ENCODE data around the gene E2F8. TPM values are rescaled to one million over a fixed set of nuclear protein-coding genes. Genes with fewer than 3 reads are reported as not detected.

Gene E2F8
- total and polyA plus RNA-seq, 9 of the 15 experiments (the other 6 are each of a cell fraction or from before 2014, with no cell fraction given), result 6.9 to 23.6 (median 12.1) TPM

DNA sequence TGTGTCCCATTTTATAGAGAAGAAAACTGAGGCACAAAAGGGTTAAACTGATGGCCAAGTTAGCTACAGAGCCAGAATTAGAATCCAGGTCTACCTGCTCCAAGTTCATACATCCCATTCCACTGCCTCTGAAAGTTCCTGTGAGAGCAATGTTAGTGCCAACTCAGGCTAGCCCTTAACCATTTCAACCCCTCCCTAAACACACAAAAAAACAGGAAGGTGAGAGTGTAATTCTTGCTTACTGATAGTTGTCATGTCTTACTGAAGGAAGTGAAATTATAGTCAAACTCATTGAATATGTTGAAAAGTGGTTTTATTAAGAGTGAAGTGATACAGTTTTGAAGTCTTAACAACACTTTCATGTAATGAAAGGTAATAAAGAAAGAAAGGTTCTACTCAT lies 2.9 kb upstream of the E2F8 start:
- POLR2A ChIA-PET, result no interaction called here
- H3K9me3 ChIP-seq (replicated peaks; ENCODE audit: control insufficient read depth, insufficient read depth, low read depth, low read length), result no peaks in the 10 kb centered on the region
- CTCF ChIA-PET (ENCODE audit: low intra/inter-chr PET ratio), result interaction anchor here (0.7 kb wide), 1 partner anchor 1110 kb away, joined by 3 read pairs; no protein-coding TSS in a partner anchor
- H3K79me2 ChIP-seq (ENCODE audit: control insufficient read depth, insufficient read depth, low read length), result peaks cover 21% of the 10 kb centered on the region
- H3K27ac ChIP-seq (ENCODE audit: extremely low read depth, low read depth, low read length), result no peak overlapping the region
- H3K4me2 ChIP-seq (ENCODE audit: insufficient read depth, low read length), result no peak overlapping the region
- H4K20me1 ChIP-seq (replicated peaks; ENCODE audit: control insufficient read depth, insufficient read depth, low read length), result no peaks in the 10 kb centered on the region
- no peak for FAIRE-seq
- H2AFZ ChIP-seq (ENCODE audit: low read depth, low read length), result no peak overlapping the region
- peaks cover 8% of the 10 kb centered on the region for H3K36me3 ChIP-seq (ENCODE audit: control insufficient read depth, insufficient read depth, low read length)
- TF ChIP-seq RBM25 (IDR thresholded peaks at IDR 0.05; ENCODE audit: low read depth, low read length, severe bottlenecking) (peak; percentile 46), ZNF253 (CRISPR knock-in tag; conservative IDR thresholded peaks at IDR 0.05) (no peak), BCOR (IDR thresholded peaks at IDR 0.05) (peak; percentile 46; the same call in 1 of the 2 replicates)
- intact Hi-C loops (cut with micrococcal nuclease), result no loop called here
- H3K4me3 ChIP-seq, result no peak overlapping the region
- ATAC-seq, result no peak
- peaks cover 0 to 7% of the 10 kb centered on the region in 2 experiments; a peak in 2 of 5 replicates for H3K27me3 ChIP-seq (ENCODE audit: control insufficient read depth in 2 of 2, insufficient read depth in 2 of 2, low read length in 2 of 2)
- peaks cover 4 to 14% of the 10 kb centered on the region in 2 experiments; a peak in 3 of 5 replicates for H3K4me1 ChIP-seq (replicated peaks in 1 of 2; ENCODE audit: control insufficient read depth in 2 of 2, insufficient read depth in 2 of 2, low read length in 2 of 2)
- H3K9ac ChIP-seq (ENCODE audit: insufficient read depth in 1 of 2, low read depth in 2 of 2, low read length in 2 of 2), result no peak overlapping the region
- no TSS peak for BruUV-seq (replicated peaks)
- no peaks in the 10 kb centered on the region for H3K9me1 ChIP-seq (ENCODE audit: control insufficient read depth, insufficient read depth, low read length)
- in situ Hi-C loops (cut with MboI), result no loop called here
- DNase-seq (ENCODE audit: extremely low read depth in 1 of 4, low spot score in 3 of 4), result no peak

DNA sequence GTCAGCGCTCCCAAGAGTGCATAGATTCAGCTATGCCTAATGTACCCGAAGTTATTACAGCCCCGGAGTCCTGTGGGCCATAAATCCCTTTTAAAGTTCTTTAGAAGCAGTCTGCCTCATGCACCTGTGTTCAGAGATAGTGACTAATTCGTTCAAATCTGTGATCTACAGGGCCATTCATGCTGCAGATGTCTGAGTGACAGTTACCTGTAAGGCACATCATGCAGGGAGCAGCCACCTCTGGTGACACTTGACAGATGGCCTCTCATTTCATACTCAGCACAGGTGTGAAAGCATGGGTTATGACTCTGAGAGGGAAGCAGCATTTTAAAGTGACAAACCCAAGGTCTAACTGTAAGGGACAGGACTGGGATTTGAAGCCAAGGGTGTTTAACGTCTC lies 2.4 kb upstream of the E2F8 start:
- DNase-seq (ENCODE audit: extremely low read depth in 1 of 4, low spot score in 3 of 4), result no peak
- H3K4me1 ChIP-seq (replicated peaks in 1 of 2; ENCODE audit: control insufficient read depth in 2 of 2, insufficient read depth in 2 of 2, low read length in 2 of 2), result peaks cover 8 to 14% of the 10 kb centered on the region in 2 experiments; a peak in 3 of 5 replicates
- no peak overlapping the region for H3K4me2 ChIP-seq (ENCODE audit: insufficient read depth, low read length)
- H4K20me1 ChIP-seq (replicated peaks; ENCODE audit: control insufficient read depth, insufficient read depth, low read length), result no peaks in the 10 kb centered on the region
- peaks cover 13% of the 10 kb centered on the region for H3K36me3 ChIP-seq (ENCODE audit: control insufficient read depth, insufficient read depth, low read length)
- BruUV-seq (replicated peaks), result no TSS peak
- intact Hi-C loops (cut with micrococcal nuclease), result no loop called here
- peaks cover 0 to 7% of the 10 kb centered on the region in 2 experiments; a peak in 2 of 5 replicates for H3K27me3 ChIP-seq (ENCODE audit: control insufficient read depth in 2 of 2, insufficient read depth in 2 of 2, low read length in 2 of 2)
- H3K9me1 ChIP-seq (ENCODE audit: control insufficient read depth, insufficient read depth, low read length), result no peaks in the 10 kb centered on the region
- H3K9me3 ChIP-seq (replicated peaks; ENCODE audit: control insufficient read depth, insufficient read depth, low read depth, low read length), result no peaks in the 10 kb centered on the region
- ChIA-PET CTCF (ENCODE audit: low intra/inter-chr PET ratio) (no interaction called here), POLR2A (no interaction called here)
- no peak overlapping the region for H3K27ac ChIP-seq (ENCODE audit: extremely low read depth, low read depth, low read length)
- WGBS (ENCODE audit: insufficient coverage, low coverage, missing lambda C conversion rate), result 10% methylated on average over 5 of the region's 5 CpGs
- TF ChIP-seq CBFA2T3 (IDR thresholded peaks at IDR 0.05) (peak; percentile 81), PKNOX1 (IDR thresholded peaks at IDR 0.05) (peak; percentile 62; the same call in 1 of the 2 replicates), ARID1B (IDR thresholded peaks at IDR 0.05) (0 out of 2 replicates have a peak, but pooled peaks have one; percentile 22), POLR2AphosphoS5 (IDR thresholded peaks at IDR 0.05; ENCODE audit: control insufficient read depth, insufficient read depth, low read depth, low read length) (peak; percentile 48; the same call in 1 of the 2 replicates), MEIS2 (IDR thresholded peaks at IDR 0.05; ENCODE audit: partially characterized antibody) (peak; percentile 64), MTA3 (IDR thresholded peaks at IDR 0.05; ENCODE audit: borderline replicate concordance) (no peak), TRIM24 (IDR thresholded peaks at IDR 0.05) (peak in 1 of 2 experiments; percentile 27; a peak in 2 of 4 replicates), CBFA2T2 (conservative IDR thresholded peaks at IDR 0.05) (peak; percentile 71), SMAD2 (IDR thresholded peaks at IDR 0.05; ENCODE audit: low read depth, low read length) (no peak), TCF3 (CRISPR knock-in tag; IDR thresholded peaks at IDR 0.05) (peak; percentile 58), TAL1 (IDR thresholded peaks at IDR 0.05) (peak; percentile 60; the same call in 1 of the 2 replicates), TEAD4 (IDR thresholded peaks at IDR 0.05; ENCODE audit: low read length) (peak; percentile 74), TEAD4 (CRISPR knock-in tag; IDR thresholded peaks at IDR 0.05; ENCODE audit: borderline replicate concordance) (no peak)
- TF ChIP-seq, protein P1, sequence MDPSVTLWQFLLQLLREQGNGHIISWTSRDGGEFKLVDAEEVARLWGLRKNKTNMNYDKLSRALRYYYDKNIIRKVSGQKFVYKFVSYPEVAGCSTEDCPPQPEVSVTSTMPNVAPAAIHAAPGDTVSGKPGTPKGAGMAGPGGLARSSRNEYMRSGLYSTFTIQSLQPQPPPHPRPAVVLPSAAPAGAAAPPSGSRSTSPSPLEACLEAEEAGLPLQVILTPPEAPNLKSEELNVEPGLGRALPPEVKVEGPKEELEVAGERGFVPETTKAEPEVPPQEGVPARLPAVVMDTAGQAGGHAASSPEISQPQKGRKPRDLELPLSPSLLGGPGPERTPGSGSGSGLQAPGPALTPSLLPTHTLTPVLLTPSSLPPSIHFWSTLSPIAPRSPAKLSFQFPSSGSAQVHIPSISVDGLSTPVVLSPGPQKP (CRISPR knock-in tag; IDR thresholded peaks at IDR 0.05), result no peak
- no peak overlapping the region for H3K9ac ChIP-seq (ENCODE audit: insufficient read depth in 1 of 2, low read depth in 2 of 2, low read length in 2 of 2)
- peaks cover 25% of the 10 kb centered on the region for H3K79me2 ChIP-seq (ENCODE audit: control insufficient read depth, insufficient read depth, low read length)
- FAIRE-seq, result no peak
- ATAC-seq, result no peak
- no peak overlapping the region for H2AFZ ChIP-seq (ENCODE audit: low read depth, low read length)
- no peak overlapping the region for H3K4me3 ChIP-seq
- in situ Hi-C loops (cut with MboI), result no loop called here

All from K562 (cell line).